ENCODE data around the gene PSMG3. TPM values are rescaled to one million over a fixed set of nuclear protein-coding genes. Genes with fewer than 3 reads are reported as not detected.

Gene PSMG3
- total and polyA plus RNA-seq, 2 donors (not counting 3 experiments of a cell fraction or from before 2014, with no cell fraction given), result 25.5 to 49.7 TPM

DNA sequence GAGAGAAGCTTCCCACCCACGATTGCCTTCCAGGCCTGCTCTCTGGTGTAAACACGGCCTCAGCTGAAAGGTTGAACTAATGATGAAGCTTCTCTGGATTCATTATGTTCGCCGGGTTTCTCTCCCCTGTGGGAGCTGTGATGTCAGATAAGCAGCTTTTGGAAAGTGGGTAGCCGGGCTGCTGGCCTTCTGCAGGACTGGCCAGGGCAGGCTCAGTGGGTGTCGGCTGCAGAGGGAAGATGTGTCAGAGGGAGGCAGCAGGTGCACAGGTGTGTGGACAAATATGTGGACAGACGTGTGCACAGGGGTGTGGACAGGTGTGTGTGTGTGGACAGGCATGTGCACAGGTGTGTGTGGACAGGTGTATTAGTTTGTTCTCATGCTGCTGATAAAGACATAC lies 28.5 kb upstream of the PSMG3 start:
- ChIA-PET POLR2A (no interaction called here), CTCF (no interaction called here)
- H4K20me1 ChIP-seq (replicated peaks; ENCODE audit: control insufficient read depth, extremely low read depth, insufficient read depth, low read length), result no peaks in the 10 kb centered on the region
- H3K9me3 ChIP-seq (replicated peaks; ENCODE audit: control insufficient read depth, insufficient read depth, low read length), result no peaks in the 10 kb centered on the region
- no peaks in the 10 kb centered on the region for H3K36me3 ChIP-seq (ENCODE audit: control insufficient read depth in 2 of 2, extremely low read depth in 1 of 2, insufficient read depth in 2 of 2, low read length in 2 of 2)
- FAIRE-seq (no peak), DNase-seq (ENCODE audit: low read depth, low spot score) (no peak)
- peaks cover 0 to 2% of the 10 kb centered on the region in 2 experiments for H3K27me3 ChIP-seq (ENCODE audit: control insufficient read depth in 2 of 2, insufficient read depth in 2 of 2, low read length in 2 of 2)
- no peak for TF ChIP-seq MYC (IDR thresholded peaks at IDR 0.05; ENCODE audit: low read depth, low read length)
- TF ChIP-seq MAX (IDR thresholded peaks at IDR 0.05; ENCODE audit: insufficient read depth, insufficient read length), result no peak
- TF ChIP-seq EZH2 (IDR thresholded peaks at IDR 0.05; ENCODE audit: borderline replicate concordance, low read depth, low read length, severe bottlenecking), result no peak
- no peak for TF ChIP-seq POLR2AphosphoS5 (IDR thresholded peaks at IDR 0.05; ENCODE audit: insufficient read depth, low read depth, low read length)
- TF ChIP-seq CTCF (IDR thresholded peaks at IDR 0.05; ENCODE audit: extremely low read depth in 1 of 2, insufficient read depth in 1 of 2, low read depth in 1 of 2, low read length in 2 of 2), result no peak
- no peak for TF ChIP-seq JUN (IDR thresholded peaks at IDR 0.05; ENCODE audit: borderline replicate concordance, insufficient read depth, insufficient read length, low read depth)
- TF ChIP-seq FOS (IDR thresholded peaks at IDR 0.05; ENCODE audit: borderline replicate concordance, insufficient read depth, low read length), result no peak
- no peak overlapping the region for H3K9ac ChIP-seq (replicated peaks; ENCODE audit: extremely low read depth, insufficient read depth, low read length)
- H3K27ac ChIP-seq (ENCODE audit: insufficient read depth, low read depth, low read length), result no peak overlapping the region
- dilution Hi-C loops (cut with MboI; ENCODE audit: extremely low pct_ligation_motif_present, low sequenced_read_pairs), result no loop called here
- H3K4me2 ChIP-seq (ENCODE audit: insufficient read depth, low read length), result no peak overlapping the region
- no peak overlapping the region for H2AFZ ChIP-seq (ENCODE audit: low read depth, low read length)
- H3K4me1 ChIP-seq (ENCODE audit: control insufficient read depth, extremely low read depth, insufficient read depth, low read length), result no peaks in the 10 kb centered on the region
- no peaks in the 10 kb centered on the region for H3K9me1 ChIP-seq (replicated peaks; ENCODE audit: control insufficient read depth, extremely low read depth, insufficient read depth, low read length)
- no TSS peak for BruUV-seq (replicated peaks)
- H3K79me2 ChIP-seq (ENCODE audit: control insufficient read depth, insufficient read depth, low read length), result no peaks in the 10 kb centered on the region
- H3K4me3 ChIP-seq (replicated peaks in 1 of 3; ENCODE audit: insufficient read depth in 1 of 3, low read depth in 1 of 3, low read length in 3 of 3), result no peak overlapping the region
- intact Hi-C loops (cut with micrococcal nuclease), result no loop called here
